Adipocyte (in vitro differentiated cells): ENCODE results near the gene TECPR1.

ENCODE experiments used
- DNase-seq: peaks from one replicate; pipeline ENCODE4 v3.0.0-alpha.2; 2015; ENCODE audit warnings: low read depth
- H3K27me3 ChIP-seq: replicated peaks from 2 replicates; pipeline ENCODE4 v1.7.0; 2013; ENCODE audit warnings: mild to moderate bottlenecking, low read length, moderate library complexity; ENCODE audit not compliant: control insufficient read depth, insufficient read depth
- H3K36me3 ChIP-seq: 2 replicates; pipeline ENCODE4 v1.7.0; 2013; ENCODE audit warnings: low read length, mild to moderate bottlenecking, moderate library complexity; ENCODE audit not compliant: control insufficient read depth, insufficient read depth, severe bottlenecking
- H3K4me1 ChIP-seq: 2 replicates; pipeline ENCODE4 v1.7.0; 2013; ENCODE audit warnings: mild to moderate bottlenecking, low read length, moderate library complexity; ENCODE audit not compliant: control insufficient read depth, insufficient read depth
- H3K4me3 ChIP-seq: 2 replicates; pipeline ENCODE4 v1.7.0; 2013; ENCODE audit warnings: mild to moderate bottlenecking, low read length, moderate library complexity
- H3K9ac ChIP-seq: 2 replicates; pipeline ENCODE4 v1.7.0; 2013; ENCODE audit warnings: mild to moderate bottlenecking, low read length, moderate library complexity
- H3K9me3 ChIP-seq: 2 replicates; pipeline ENCODE4 v1.7.0; 2013; ENCODE audit warnings: mild to moderate bottlenecking, low read length, moderate library complexity; ENCODE audit not compliant: control insufficient read depth

Gene TECPR1

DNA sequence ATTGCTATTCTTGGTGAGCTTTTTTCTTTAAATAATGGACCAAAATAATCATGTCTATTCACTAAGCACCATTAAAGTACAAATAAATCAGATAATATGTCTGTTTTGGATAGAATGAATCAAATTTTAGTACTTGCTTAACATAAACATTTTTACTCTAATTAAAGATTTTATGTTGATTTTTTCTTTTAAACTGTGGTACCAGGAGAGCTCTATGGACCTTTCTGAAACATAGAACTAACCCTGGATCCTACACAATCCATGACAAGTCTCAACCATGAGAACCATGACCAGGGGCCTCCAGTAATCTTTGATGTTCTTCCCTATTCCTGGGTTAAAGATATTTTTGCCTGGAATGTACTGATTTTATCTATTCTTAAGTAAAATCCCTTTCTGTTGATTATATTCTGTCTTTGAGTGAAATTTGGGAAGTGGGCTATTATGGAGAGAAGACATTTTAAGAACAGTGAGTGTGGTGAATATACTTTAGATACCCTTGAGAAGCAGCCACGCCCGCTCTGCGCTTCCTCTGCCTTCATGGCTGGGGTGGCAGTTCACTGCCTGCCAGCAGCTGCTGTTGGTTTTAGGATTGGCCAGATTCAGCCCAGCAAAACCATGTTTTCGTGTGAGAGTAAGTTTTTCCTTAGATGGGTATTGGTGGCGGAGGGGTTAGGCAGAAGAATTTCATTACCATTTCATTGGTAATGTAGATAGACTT is 83.0 kb downstream of the TECPR1 start:
- Histone ChIP-seq H3K36me3 (peaks cover 5% of the 10 kb centered on the region), H3K4me1 (no peaks in the 10 kb centered on the region), H3K27me3 (no peaks in the 10 kb centered on the region), H3K4me3 (no peak overlapping the region), H3K9ac (no peak overlapping the region), H3K9me3 (no peaks in the 10 kb centered on the region)
- no peak for DNase-seq

DNA sequence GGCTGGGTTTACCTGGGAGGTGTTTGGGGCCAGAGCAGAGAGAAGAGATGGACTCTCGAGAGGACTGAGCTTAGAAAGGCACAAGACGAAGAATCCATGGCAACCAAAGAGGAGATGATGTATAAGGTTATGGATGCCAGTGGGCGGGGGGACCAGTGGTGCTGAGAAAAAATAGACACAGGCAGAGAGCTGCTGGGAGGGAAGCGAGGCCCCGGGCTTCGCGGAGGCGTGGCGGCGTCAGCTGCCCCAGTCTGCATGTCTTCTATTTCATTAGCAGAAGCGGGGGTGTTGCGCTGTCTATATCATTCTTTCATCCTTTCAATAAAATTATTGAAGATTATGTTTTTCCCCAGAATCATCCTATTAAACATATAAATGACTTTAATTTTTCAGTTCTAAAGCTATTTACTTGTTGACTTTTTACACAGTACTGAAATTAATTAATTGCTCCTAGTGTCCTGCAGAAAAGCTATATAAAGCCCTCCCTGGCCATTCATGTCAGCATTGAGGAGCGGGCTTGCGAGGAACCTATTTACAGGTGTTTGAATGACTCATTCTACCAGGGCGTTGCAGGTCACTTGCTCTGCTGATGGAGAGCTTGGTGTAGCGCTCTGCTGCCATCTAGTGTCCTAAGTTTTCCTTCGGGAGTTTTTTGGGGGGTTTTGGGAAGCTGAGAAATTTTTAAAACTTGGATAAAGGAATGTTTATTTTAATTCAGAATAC is 83.7 kb downstream of the TECPR1 start:
- H3K9me3 ChIP-seq: no peaks in the 10 kb centered on the region
- no peaks in the 10 kb centered on the region for H3K27me3 ChIP-seq
- H3K4me1 ChIP-seq: no peaks in the 10 kb centered on the region
- H3K9ac ChIP-seq: no peak overlapping the region
- peak; percentile 80 for DNase-seq
- H3K4me3 ChIP-seq: no peak overlapping the region
- H3K36me3 ChIP-seq: peaks cover 5% of the 10 kb centered on the region

- no peak for DNase-seq
- Histone ChIP-seq H3K9me3 (no peaks in the 10 kb centered on the region), H3K27me3 (no peaks in the 10 kb centered on the region), H3K36me3 (peaks cover 5% of the 10 kb centered on the region), H3K4me1 (no peaks in the 10 kb centered on the region), H3K9ac (no peak overlapping the region), H3K4me3 (no peak overlapping the region)
These were observed 84.4 kb downstream of the TECPR1 start for GRCh38 chr7:98167653-98168052.

GRCh38 chr7:98166668-98166970 is 85.4 kb downstream of the TECPR1 start:
- Histone ChIP-seq H3K36me3 (peaks cover under 1% of the 10 kb centered on the region), H3K9me3 (no peaks in the 10 kb centered on the region), H3K4me1 (no peaks in the 10 kb centered on the region), H3K9ac (no peak overlapping the region), H3K27me3 (no peaks in the 10 kb centered on the region), H3K4me3 (no peak overlapping the region)
- DNase-seq: no peak

- Histone ChIP-seq H3K27me3 (no peaks in the 10 kb centered on the region), H3K9ac (no peak overlapping the region), H3K9me3 (no peaks in the 10 kb centered on the region), H3K36me3 (no peaks in the 10 kb centered on the region), H3K4me1 (no peaks in the 10 kb centered on the region), H3K4me3 (no peak overlapping the region)
- DNase-seq: peak; percentile 20
These were observed 86.0 kb downstream of the TECPR1 start for GRCh38 chr7:98165827-98166667.
